MCF 10A (cell line): ENCODE data around the gene SMOC2. TPM values are rescaled to one million over a fixed set of nuclear protein-coding genes. Genes with fewer than 3 reads are reported as not detected.

Experiments used
- BruUV-seq: library from RNA; stranded (reverse); fragments of 400-500 nt; replicated peaks from 2 replicates; lab custom pipeline; 2021; lab: Mats Ljungman, UMichigan
- CTCF ChIA-PET: fragments of 300-600 bp; sonication (Branson Sonifier 250); formaldehyde crosslinking; extraction: SDS; loops from one replicate; lab custom pipeline; 2021; ENCODE audit warnings: antibody characterized with exemption, inconsistent platforms; lab: Yijun Ruan, JAX
- POLR2A ChIA-PET: fragments of 300-600, 350-650 bp; sonication (Branson Sonifier 250); formaldehyde crosslinking; extraction: SDS; loops from one replicate; lab custom pipeline; 2020; ENCODE audit warnings: antibody characterized with exemption, inconsistent platforms; lab: Yijun Ruan, JAX
- DNase-seq: peaks from one replicate; pipeline ENCODE4 v3.0.0-alpha.2; 2018; ENCODE audit not compliant: unreplicated experiment
- H3K27ac Mint-ChIP-seq: one replicate; pipeline ENCODE4 v1.8.0; 2022; ENCODE audit warnings: mild to moderate bottlenecking, low read depth, mixed read lengths; ENCODE audit not compliant: unreplicated experiment
- H3K27me3 Mint-ChIP-seq: one replicate; pipeline ENCODE4 v1.8.0; 2022; ENCODE audit warnings: mixed read lengths; ENCODE audit not compliant: insufficient read depth, unreplicated experiment
- H3K36me3 Mint-ChIP-seq: one replicate; pipeline ENCODE4 v1.8.0; 2022; ENCODE audit warnings: mild to moderate bottlenecking, moderate library complexity, mixed read lengths; ENCODE audit not compliant: insufficient read depth, unreplicated experiment
- H3K4me1 Mint-ChIP-seq: one replicate; pipeline ENCODE4 v1.8.0; 2022; ENCODE audit warnings: mixed read lengths; ENCODE audit not compliant: insufficient read depth, unreplicated experiment
- H3K4me3 Mint-ChIP-seq: one replicate; pipeline ENCODE4 v1.8.0; 2022; ENCODE audit warnings: mild to moderate bottlenecking, moderate library complexity, mixed read lengths; ENCODE audit not compliant: unreplicated experiment
- H3K9me3 Mint-ChIP-seq: one replicate; pipeline ENCODE4 v1.8.0; 2022; ENCODE audit warnings: mixed read lengths; ENCODE audit not compliant: unreplicated experiment
- intact Hi-C: fragments of 100-400 bp; cut with micrococcal nuclease; formaldehyde crosslinking; loops from 2 replicates; pipeline ENCODE4 v1.14.1; 2022
- total RNA-seq: library from RNA; stranded (reverse); gene quantifications from 2 replicates; pipeline ENCODE4 v1.2.3, GENCODE V29; 2022
- TF ChIP-seq, protein P1 (sequence below): fragments of 200-600 bp; IDR thresholded peaks from one replicate; pipeline ENCODE4 v1.8.0; 2022; ENCODE audit warnings: antibody characterized with exemption, mild to moderate bottlenecking; ENCODE audit not compliant: unreplicated experiment

Gene SMOC2
- total RNA-seq, 1 experiment from 2014 or later = not detected

DNA sequence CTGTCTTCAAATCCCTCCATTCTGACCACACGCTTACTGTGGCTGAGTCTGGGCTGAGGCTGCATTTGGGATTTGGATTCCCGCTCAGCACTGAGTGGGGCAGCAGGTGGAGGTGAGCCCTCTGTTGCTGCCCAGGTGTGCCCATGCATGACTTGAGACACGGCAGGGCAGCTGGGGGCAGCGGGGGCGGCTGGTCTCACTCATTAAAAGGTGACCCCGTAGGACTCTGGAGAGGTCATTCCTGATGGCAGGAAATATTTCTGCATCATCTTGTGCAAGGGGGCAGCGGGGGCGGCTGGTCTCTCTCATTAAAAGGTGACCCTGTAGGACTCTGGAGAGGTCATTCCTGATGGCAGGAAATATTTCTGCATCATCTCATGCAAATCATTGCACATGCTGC is 49.8 kb downstream of the SMOC2 start:
- Mint-ChIP-seq H3K27me3 (peaks cover 100% of the 10 kb centered on the region), H3K36me3 (no peaks in the 10 kb centered on the region), H3K9me3 (no peaks in the 10 kb centered on the region), H3K27ac (no peak overlapping the region), H3K4me1 (no peaks in the 10 kb centered on the region), H3K4me3 (no peak overlapping the region)
- DNase-seq = no peak
- TF ChIP-seq, protein P1, sequence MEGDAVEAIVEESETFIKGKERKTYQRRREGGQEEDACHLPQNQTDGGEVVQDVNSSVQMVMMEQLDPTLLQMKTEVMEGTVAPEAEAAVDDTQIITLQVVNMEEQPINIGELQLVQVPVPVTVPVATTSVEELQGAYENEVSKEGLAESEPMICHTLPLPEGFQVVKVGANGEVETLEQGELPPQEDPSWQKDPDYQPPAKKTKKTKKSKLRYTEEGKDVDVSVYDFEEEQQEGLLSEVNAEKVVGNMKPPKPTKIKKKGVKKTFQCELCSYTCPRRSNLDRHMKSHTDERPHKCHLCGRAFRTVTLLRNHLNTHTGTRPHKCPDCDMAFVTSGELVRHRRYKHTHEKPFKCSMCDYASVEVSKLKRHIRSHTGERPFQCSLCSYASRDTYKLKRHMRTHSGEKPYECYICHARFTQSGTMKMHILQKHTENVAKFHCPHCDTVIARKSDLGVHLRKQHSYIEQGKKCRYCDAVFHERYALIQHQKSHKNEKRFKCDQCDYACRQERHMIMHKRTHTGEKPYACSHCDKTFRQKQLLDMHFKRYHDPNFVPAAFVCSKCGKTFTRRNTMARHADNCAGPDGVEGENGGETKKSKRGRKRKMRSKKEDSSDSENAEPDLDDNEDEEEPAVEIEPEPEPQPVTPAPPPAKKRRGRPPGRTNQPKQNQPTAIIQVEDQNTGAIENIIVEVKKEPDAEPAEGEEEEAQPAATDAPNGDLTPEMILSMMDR = no peak
- intact Hi-C loops = no loop called here
- POLR2A ChIA-PET = no interaction called here
- no TSS peak for BruUV-seq
- CTCF ChIA-PET = no interaction called here

DNA sequence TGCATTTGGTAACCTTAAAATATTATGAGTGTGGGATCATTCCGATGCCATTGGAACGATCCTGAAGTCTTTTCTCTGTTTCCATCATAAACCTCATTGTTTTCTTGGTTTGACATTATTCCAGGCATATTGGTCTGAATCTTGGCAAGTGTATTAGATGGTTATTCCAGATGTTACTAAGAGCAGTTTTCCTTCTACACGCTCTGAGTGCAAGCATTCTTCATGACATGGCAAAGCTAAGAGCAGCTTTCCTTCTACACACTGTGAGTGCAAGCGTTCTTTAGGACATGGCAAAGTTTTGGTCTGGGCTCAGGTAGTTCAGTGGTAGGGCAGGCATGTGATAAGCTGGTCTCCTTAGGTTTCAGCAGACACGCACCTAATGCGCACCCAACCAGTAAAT is 53.0 kb downstream of the SMOC2 start:
- intact Hi-C loops = no loop called here
- no peaks in the 10 kb centered on the region for H3K9me3 Mint-ChIP-seq
- no TSS peak for BruUV-seq
- ChIA-PET CTCF (no interaction called here), POLR2A (interaction anchor here (0.6 kb wide), 1 partner anchor 199 kb away, joined by 3 read pairs; no protein-coding TSS in a partner anchor)
- TF ChIP-seq, protein P1 = no peak
- DNase-seq = no peak
- no peaks in the 10 kb centered on the region for H3K4me1 Mint-ChIP-seq
- H3K36me3 Mint-ChIP-seq = no peaks in the 10 kb centered on the region
- H3K27me3 Mint-ChIP-seq = peaks cover 77% of the 10 kb centered on the region
- no peak overlapping the region for H3K27ac Mint-ChIP-seq
- no peak overlapping the region for H3K4me3 Mint-ChIP-seq

DNA sequence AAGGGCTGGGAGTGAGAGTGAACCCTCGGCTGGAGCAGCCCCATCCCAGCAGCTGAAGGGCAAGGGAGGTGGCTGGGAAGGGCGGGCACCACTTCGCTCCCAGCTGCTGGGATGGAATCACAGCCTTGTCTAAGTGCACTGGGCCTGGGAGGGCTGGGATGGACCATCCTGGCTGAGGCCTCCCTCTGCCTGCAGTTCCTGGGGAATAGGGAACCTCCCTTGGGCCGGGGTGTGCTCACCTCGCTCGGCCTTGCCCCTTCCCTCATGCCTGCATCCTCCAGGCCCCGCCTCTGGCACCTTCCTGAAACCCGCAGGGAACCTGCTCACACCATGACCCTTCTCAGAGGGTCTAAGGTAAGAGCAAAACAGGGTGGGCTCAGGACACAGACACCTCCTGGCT is 53.7 kb downstream of the SMOC2 start:
- Mint-ChIP-seq H3K4me1 (no peaks in the 10 kb centered on the region), H3K9me3 (no peaks in the 10 kb centered on the region), H3K27ac (no peak overlapping the region), H3K36me3 (no peaks in the 10 kb centered on the region), H3K27me3 (peaks cover 72% of the 10 kb centered on the region), H3K4me3 (no peak overlapping the region)
- POLR2A ChIA-PET = no interaction called here
- no TSS peak for BruUV-seq
- DNase-seq = no peak
- intact Hi-C loops = no loop called here
- TF ChIP-seq, protein P1 = no peak
- CTCF ChIA-PET = no interaction called here

DNA sequence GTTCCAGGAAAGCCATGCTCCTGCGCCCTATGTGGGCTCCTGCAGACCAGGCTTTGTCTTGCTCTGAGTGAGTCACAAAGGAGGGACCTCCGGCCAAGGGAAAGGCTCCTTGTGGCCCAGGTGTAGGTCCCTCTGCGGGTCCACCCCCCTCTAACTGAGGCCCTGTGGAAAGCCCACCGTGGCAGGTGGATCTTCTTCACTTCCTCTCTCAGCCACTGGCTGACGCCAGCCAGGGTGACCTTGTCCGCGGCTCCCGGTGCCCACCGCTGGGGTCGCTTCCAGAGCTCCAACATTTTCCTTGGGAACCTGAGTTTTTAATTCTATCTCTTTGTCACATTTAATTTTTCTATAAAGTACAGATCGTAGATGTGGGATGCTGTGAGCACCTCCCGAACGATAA is 54.1 kb downstream of the SMOC2 start:
- DNase-seq = no peak
- H3K4me1 Mint-ChIP-seq = no peaks in the 10 kb centered on the region
- peaks cover 72% of the 10 kb centered on the region for H3K27me3 Mint-ChIP-seq
- H3K9me3 Mint-ChIP-seq = no peaks in the 10 kb centered on the region
- CTCF ChIA-PET = no interaction called here
- intact Hi-C loops = no loop called here
- no peak overlapping the region for H3K4me3 Mint-ChIP-seq
- H3K27ac Mint-ChIP-seq = no peak overlapping the region
- no TSS peak for BruUV-seq
- no peaks in the 10 kb centered on the region for H3K36me3 Mint-ChIP-seq
- TF ChIP-seq, protein P1 = no peak
- POLR2A ChIA-PET = no interaction called here
